Glutamatergic neuron (in vitro differentiated cells): Measurements from ENCODE around the gene UNC5C. TPM values are rescaled to one million over a fixed set of nuclear protein-coding genes. Genes with fewer than 3 reads are reported as not detected.
A peak's percentile ranks its signal among the peaks of the same experiment; 100 is the strongest.

Experiments used
- DNase-seq: peaks from one replicate; pipeline ENCODE4 v3.0.0; 2022
- H3K27ac Mint-ChIP-seq: one replicate; pipeline ENCODE4 v1.8.0; 2020; ENCODE audit warnings: mild to moderate bottlenecking, mixed read lengths, inconsistent platforms; ENCODE audit not compliant: unreplicated experiment
- H3K27me3 Mint-ChIP-seq: one replicate; pipeline ENCODE4 v1.8.0; 2020; ENCODE audit warnings: mild to moderate bottlenecking, moderate library complexity, mixed read lengths, inconsistent platforms; ENCODE audit not compliant: unreplicated experiment
- H3K36me3 Mint-ChIP-seq: one replicate; pipeline ENCODE4 v1.8.0; 2020; ENCODE audit warnings: mild to moderate bottlenecking, mixed read lengths, inconsistent platforms; ENCODE audit not compliant: unreplicated experiment
- H3K4me1 Mint-ChIP-seq: one replicate; pipeline ENCODE4 v1.8.0; 2020; ENCODE audit warnings: mild to moderate bottlenecking, low read depth, mixed read lengths, inconsistent platforms; ENCODE audit not compliant: unreplicated experiment
- H3K4me3 Mint-ChIP-seq: one replicate; pipeline ENCODE4 v1.8.0; 2020; ENCODE audit warnings: mild to moderate bottlenecking, mixed read lengths, inconsistent platforms; ENCODE audit not compliant: unreplicated experiment
- H3K9me3 Mint-ChIP-seq: one replicate; pipeline ENCODE4 v1.8.0; 2020; ENCODE audit warnings: mild to moderate bottlenecking, moderate library complexity, mixed read lengths, inconsistent platforms; ENCODE audit not compliant: unreplicated experiment
- CTCF ChIP-seq: fragments of 200-600 bp; sonication (generic); IDR thresholded peaks from one replicate; pipeline ENCODE4 v1.5.0; 2021; ENCODE audit not compliant: partially characterized antibody, unreplicated experiment
- total RNA-seq: library from RNA; stranded (reverse); fragmentation: NEBNext Ultra II Directional; extraction: Animal tissue kit (Norgen Biotek cat#: 25700); gene quantifications from one replicate; pipeline ENCODE4 v1.2.1, GENCODE V29; 2021; ENCODE audit not compliant: unreplicated experiment

The UNC5C gene
- total RNA-seq, 1 donor from 2014 or later, result 41.2 TPM

- Mint-ChIP-seq H3K27ac (no peak overlapping the region), H3K9me3 (peaks cover 5% of the 10 kb centered on the region)
- TF ChIP-seq CTCF, result no peak
Observed at GRCh38 chr4:95394752-95395306, 153.9 kb downstream of the UNC5C start.

DNA sequence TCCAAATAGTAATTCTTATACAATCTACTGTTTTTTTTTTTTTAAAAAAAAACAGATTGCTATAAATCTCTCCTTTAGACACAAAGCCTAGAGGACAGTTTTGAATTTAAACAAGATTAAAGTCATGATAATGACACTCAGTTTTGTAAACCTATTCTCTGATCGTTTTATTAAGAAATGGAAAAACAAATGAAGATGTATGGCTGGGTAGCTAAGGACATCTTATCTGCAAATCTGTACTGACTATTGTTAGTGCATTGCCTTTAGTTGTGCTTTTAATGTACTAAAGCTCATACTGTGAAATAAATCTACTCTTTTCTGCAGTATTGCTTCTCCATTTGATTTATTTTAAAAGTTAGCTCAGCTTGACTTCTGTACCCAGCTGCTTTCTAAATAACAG lies 155.0 kb downstream of the UNC5C start:
- no peak for DNase-seq
- Mint-ChIP-seq H3K27ac (no peak overlapping the region), H3K9me3 (peaks cover 5% of the 10 kb centered on the region), H3K36me3 (no peaks in the 10 kb centered on the region), H3K4me3 (no peak overlapping the region), H3K4me1 (peaks cover 28% of the 10 kb centered on the region), H3K27me3 (no peaks in the 10 kb centered on the region)
- TF ChIP-seq CTCF, result no peak

More at GRCh38 chr4:95394752-95395306, 153.9 kb downstream of the UNC5C start:
- H3K36me3 Mint-ChIP-seq, result no peaks in the 10 kb centered on the region
- no peak for DNase-seq
- peak overlapping the region; percentile 34 for H3K4me3 Mint-ChIP-seq
- peaks cover 28% of the 10 kb centered on the region for H3K4me1 Mint-ChIP-seq
- H3K27me3 Mint-ChIP-seq, result no peaks in the 10 kb centered on the region

DNA sequence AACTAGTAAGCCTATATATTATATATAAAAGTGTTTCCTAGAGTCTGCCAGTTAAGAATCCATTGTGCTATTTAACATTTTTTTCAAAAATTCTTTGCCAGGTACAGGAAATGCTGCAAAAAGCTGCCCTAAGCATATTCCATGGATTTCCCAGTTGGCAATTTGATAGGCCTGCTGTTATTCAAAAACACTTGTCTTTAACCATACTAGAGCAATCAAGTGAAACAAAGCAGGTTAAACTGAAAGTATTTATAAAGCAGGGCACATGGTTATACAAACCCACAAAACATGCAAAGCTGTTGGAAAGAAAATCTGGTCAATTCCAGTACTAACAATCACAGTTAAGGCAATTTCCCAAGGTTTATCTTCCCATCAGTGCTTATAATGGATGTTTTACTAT lies 159.9 kb downstream of the UNC5C start:
- H3K4me3 Mint-ChIP-seq, result no peak overlapping the region
- H3K27ac Mint-ChIP-seq, result no peak overlapping the region
- TF ChIP-seq CTCF, result no peak
- no peak for DNase-seq
- no peaks in the 10 kb centered on the region for H3K27me3 Mint-ChIP-seq
- H3K4me1 Mint-ChIP-seq, result peaks cover 21% of the 10 kb centered on the region
- H3K9me3 Mint-ChIP-seq, result peaks cover 2% of the 10 kb centered on the region
- peaks cover 5% of the 10 kb centered on the region for H3K36me3 Mint-ChIP-seq

GRCh38 chr4:95387719-95388118 lies 161.1 kb downstream of the UNC5C start:
- H3K4me1 Mint-ChIP-seq, result peaks cover 16% of the 10 kb centered on the region
- peaks cover 5% of the 10 kb centered on the region for H3K36me3 Mint-ChIP-seq
- H3K4me3 Mint-ChIP-seq, result no peak overlapping the region
- TF ChIP-seq CTCF, result no peak
- H3K9me3 Mint-ChIP-seq, result peaks cover 2% of the 10 kb centered on the region
- H3K27me3 Mint-ChIP-seq, result no peaks in the 10 kb centered on the region
- no peak for DNase-seq
- H3K27ac Mint-ChIP-seq, result no peak overlapping the region

GRCh38 chr4:95386410-95386809 lies 162.4 kb downstream of the UNC5C start:
- peaks cover 2% of the 10 kb centered on the region for H3K9me3 Mint-ChIP-seq
- DNase-seq, result no peak
- no peak overlapping the region for H3K27ac Mint-ChIP-seq
- no peak overlapping the region for H3K4me3 Mint-ChIP-seq
- TF ChIP-seq CTCF, result no peak
- H3K36me3 Mint-ChIP-seq, result peaks cover 5% of the 10 kb centered on the region
- H3K4me1 Mint-ChIP-seq, result peaks cover 18% of the 10 kb centered on the region
- H3K27me3 Mint-ChIP-seq, result no peaks in the 10 kb centered on the region
